HG03095 (cell line): Measurements from ENCODE around the gene ACHE.
"Not testable (repeated sequence)": the region's sequence is repeated elsewhere in the genome, so short reads cannot be mapped to it uniquely, and the experiment has no call there.

Experiments used
- ATAC-seq: cut with Tn5 transposase; IDR thresholded peaks from one replicate; pipeline ENCODE4 v1.9.1; 2021; ENCODE audit warnings: moderate library complexity; ENCODE audit not compliant: unreplicated experiment

ACHE gene

DNA sequence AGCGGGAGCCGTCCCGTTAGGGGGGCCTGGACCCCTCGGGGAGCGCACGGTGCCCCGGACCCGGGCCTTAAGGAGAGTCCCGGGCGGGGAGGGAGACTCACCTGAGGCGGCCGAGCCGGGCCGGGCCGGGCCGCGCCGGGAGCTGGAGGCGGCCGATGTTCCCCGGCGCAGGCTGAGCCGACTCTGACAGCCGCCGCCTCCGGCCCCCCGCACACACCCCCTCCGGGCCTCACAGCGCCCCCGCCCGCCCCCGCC, at the start of gene ACHE:
ACHE (minus strand) TSS at position 188 of the 255 bp plus-strand sequence. CDS start 1,656 bp downstream, outside the sequence.
- no peak for ATAC-seq

DNA sequence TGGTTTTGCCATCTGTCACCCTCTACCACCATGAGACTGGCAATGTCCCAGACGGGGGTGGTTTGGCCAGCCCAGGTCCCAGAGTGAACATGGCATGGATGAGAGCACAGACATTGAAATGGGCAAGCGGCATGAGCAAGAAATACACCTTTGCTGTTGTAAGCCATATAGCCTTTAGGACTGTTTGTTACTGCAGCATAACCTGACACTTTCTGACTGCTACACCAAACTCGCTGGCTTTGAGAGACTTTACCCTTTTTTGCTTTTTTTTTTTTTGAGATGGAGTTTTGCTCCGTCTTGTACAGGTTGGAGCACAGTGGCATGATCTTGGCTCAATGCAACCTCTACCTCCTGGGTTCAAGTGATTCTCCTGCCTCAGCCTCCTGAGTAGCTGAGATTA, 48.5 kb upstream of the ACHE start:
- ATAC-seq: no peak

DNA sequence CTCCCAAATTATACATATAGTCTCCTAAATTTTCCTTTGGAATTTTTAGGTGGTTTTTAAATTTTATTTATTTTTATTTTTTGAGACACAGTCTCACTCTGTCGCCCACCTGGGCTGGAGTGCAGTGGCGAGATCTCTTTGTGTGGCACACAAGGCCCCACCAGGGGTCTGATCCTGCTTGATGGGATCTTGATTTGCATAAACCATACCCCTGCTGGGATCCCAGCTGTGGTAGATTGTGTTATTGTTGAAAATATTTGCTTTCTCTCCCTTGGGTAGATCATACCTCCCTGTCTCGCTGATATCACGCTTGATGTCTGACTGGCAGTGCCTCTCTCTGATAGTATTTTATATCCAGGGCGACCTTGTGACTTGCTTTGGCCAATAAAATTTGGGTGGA, 48.0 kb upstream of the ACHE start:
- no peak for ATAC-seq

DNA sequence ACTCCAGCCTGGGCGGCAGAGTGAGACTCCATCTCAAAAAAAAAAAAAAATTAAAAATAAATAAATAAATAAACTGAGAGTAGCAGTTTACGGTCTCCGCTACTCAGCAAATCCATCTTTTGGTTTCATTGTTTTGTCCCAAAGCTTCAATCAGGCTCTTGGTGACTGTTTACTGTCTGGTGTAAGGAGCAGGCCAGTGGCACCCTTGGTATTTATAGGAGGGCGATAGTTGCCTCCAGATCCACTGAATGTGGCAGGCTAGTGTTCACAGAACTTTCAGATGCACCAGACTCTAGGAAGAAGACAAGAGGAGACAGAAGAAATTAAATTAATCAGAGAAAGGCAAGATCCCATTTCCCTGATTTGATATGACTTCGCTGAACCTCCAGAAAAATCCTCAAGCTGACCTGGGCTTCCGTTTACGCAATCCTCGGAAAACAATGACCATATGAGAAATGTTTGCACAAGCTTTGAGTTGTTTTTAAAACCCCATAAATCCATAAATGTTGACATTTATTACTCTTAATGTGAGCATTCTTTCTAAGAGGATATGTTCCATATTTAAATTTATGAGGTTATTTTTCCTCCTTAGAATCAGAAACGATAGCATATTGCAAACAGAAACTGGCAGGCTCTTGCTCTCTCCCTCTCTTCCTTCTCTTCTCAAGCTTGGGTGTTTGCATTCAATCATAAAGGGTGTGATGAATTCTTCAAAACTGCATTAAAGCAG, 46.5 kb upstream of the ACHE start:
- ATAC-seq: no peak

DNA sequence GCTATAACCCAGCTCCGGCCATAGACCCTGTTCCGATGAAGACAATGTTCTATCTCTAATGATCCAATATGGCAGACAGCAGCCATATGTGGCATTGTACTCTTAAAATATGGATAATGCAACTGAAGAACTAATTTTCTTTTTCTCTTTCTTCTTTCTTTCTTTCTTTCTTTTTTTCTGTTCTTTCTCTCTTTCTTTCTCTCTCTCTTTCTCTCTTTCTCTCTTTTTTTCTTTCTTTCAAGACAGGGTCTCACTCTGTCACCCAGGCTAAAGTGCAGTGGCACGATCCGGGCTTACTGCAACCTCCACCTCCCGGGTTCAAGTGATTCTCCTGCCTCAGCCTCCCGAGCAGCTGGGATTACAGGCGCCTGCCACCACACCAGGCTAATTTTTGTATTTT, 40.5 kb upstream of the ACHE start:
- ATAC-seq: not testable (repeated sequence)

DNA sequence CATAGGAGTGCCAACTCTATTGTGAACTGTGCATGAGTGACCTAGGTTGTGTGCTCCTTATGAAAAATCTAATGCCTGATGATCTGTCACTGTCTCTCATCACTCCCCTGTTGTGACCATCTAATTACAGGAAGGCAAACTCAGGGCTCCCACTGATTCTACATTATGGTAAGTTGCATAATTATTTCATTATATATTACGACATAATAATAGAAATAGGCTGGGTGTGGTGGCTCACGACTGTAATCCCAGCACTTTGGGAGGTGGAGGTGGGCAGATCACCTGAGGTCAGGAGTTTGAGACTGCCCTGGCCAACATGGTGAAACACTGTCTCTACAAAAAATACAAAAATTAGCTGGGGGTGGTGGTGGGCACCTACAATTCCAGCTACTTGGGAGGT, 39.7 kb upstream of the ACHE start:
- not testable (repeated sequence) for ATAC-seq

DNA sequence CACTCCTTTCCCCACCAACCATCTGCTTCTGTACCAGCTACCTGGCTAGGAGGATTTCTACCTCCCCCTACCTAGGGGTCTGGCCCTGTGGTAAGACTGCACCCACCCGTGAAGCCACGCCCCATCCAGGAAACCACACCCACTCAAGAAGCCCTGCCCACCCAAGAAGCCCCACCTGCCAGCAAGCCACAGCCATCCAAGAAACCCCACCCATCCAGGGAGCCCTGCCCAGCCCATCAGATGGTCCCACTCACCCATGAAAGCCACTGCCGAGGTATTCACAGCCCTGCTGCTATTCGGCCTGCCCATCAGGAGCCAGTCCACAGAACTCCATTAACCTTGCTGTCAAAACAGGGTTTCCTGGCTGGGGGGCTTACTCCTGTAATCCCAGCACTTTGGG, 38.0 kb upstream of the ACHE start:
- no peak for ATAC-seq

DNA sequence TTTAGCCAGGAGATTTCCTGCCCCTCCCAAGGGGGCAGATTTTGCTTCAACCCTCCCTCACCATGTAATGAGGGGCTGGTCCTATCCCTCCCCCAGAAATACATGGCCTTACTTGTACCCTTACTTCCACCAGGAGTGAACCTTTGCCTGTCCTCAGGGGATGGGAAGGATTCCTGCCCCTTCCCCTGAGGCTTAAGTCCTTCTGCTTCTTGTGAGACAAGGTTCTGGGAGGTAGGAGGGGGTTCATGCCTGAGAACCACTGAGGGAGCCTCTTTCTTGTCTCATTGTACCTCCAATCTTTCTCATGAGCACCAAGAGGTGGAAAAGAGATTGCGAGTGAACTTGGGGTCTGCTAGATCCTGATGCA, 34.1 kb upstream of the ACHE start:
- no peak for ATAC-seq

DNA sequence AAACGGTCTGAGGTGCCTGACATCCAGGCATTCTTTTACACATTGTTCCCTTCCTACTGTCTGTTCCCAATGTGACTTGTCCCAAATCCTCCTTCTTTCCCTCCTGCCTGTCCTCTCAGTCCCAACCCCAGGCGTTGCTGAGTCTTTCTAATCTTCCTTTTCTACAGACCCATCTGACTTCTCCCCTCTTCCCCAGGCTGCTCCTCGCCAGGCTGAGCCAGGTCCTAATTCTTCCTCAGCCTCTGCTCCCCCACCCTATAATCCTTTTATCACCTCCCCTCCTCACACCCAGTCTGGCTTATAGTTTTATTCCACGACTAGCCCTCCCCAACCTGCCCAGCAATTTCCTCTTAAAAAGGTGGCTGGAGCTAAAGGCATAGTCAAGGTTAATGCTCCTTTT, 27.9 kb upstream of the ACHE start:
- not testable (repeated sequence) for ATAC-seq

DNA sequence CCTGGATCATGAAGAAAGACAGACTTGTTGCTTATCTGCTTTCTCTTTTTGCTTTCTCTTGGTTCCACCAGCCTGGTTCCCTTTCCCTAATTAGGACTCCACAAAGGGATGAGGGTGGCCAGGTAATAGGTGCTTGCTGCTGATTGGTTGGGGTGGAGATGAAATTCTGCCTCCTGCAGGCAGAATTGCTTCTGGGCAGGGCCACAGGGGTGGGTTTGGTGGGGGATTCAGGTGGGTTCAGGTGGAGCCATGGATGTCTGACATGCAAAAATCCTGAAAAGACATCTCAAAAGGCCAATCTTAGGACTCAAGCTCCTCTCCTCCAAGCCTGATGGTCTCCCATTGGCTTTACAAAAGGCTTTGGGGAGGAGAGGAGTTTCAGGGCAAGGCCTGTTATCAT, 25.4 kb upstream of the ACHE start:
- ATAC-seq: no peak

DNA sequence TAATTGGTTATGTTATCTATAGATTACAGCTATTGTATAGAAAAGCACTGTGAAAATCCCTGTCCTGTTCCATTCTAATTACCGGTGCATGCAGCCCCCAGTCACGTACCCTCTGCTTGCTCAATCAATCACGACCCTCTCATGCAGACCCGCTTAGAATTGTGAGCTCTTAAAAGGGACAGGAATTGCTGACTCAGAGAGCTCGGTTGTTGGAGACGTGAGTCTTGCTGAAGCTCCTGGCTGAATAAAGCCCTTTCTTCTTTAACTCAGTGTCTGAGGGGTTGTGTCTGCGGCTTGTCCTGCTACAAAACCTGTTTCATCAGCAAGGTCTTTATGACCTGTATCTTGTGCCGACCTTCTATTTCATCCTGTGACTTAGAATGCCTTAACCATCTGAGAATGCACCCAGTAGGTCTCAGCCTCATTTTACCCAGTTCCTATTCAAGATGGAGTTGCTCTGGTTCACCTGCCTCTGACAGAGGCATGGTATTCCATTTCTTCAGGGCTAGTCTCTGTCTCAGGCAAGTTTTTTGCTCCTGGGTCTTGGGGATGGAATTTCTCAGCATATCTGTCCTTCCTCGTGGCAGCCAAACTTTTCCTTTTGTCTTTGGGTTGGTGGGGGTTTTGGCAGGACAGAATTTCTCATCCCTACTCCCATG, 24.2 kb upstream of the ACHE start:
- not testable (repeated sequence) for ATAC-seq

DNA sequence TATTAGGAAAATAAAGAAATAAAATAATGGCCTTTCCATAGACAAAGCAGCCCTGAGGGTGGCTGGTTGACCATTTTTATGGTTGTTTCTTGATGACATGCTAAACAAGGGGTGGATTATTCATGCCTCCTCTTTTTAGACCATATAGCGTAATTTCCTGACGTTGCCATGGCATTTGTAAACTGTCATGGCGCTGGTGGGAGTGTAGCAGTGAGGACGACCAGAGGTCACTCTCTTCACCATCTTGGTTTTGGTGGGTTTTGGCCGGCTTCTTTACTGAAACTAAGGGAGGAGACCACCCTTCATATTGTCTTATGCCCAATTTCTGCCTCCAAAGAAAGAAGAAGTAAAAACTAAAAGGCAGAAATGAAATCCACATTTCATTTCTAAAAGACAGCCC, 23.6 kb upstream of the ACHE start:
- not testable (repeated sequence) for ATAC-seq

DNA sequence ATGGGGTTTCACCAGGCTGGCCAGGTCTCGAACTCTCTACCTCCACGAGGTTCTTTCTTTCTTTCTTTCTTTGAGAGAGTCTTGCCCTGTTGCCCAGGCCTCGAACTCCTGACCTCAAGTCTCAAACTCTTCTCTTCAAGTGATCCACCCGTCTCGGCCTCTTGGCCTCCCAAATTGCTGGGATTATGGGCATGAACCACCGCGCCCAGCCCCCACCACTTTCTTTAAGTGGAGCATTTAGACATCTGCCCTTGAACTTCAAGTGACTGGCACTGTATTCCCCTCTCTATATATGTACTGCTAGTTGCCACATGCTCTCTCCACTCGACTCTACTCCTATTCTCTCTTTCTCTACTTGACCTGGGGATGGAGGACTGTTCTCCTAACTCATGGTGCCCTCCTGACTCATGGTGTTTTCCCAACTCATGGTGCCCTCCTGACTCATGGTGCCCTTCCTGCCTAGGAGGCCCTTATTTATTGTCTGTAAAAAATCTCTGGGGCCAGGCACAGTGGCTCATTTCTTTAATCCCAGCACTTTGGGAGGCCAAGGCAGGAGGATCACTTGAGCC, 19.3 kb upstream of the ACHE start:
- ATAC-seq: no peak

DNA sequence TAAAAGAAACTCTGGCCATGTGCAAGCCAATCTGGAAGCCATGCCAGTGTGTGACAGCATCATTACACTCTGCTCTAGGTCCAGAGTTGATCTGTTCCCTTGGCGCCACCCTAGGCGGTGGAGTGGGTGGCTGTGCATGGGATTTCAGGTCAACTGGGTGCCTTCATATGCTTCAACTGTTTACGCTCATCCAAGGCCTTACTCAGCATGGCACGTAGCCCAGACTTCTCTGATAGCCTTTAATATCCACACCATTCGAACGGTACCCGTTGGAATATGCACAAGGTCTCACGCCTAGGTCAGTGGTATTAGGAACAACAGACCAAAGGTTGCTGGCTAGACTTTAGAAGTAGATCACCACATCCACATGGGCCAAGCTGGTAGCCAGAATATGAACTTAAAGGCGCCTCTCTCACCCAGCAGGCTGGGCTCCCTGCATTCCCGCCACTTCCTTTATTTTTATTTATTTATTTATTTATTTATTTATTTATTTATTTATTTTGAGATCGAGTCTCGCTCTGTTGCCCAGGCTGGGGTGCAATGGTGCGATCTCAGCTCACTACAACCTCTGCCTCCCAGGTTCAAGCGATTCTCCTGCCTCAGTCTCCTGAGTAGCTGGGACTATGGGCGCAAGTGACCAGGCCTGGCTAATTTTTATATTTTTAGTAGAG, 18.7 kb upstream of the ACHE start:
- ATAC-seq: no peak

DNA sequence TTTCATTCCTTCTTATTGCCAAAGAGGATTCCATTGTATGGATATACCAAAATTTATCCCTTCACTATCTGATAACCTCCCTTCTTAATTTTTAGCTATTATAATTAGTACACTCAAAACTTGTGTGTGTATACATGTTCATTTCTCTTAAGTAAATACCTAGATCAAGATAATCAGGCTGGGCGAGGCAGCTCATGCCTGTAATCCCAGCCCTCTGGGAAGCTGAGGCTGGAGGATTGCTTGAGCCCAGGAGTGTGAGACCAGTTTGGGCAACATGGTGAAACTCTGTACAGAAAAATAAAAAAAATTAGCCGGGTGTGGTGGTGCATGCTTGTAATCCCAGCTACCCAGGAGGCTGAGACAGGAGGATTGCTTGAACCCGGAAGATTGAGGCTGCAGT, 15.8 kb upstream of the ACHE start:
- no peak for ATAC-seq

DNA sequence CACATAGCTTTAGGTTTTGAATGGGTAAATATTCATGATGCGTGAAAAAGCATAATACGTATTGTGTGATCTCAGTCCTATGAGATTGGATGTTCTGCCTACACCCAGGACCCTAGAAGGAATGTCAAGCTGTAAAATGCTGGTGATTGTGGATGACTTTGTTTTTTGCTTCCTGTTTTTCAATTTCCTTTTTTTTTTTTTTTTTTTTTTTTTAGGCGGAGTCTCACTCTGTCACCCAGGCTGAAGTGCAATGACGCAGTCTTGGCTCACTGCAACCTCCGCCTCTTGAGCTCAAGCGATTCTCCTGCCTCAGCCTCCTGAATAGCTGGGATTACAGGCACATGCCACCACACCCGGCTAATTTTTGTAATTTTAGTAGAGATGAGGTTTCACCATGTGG, 14.8 kb upstream of the ACHE start:
- not testable (repeated sequence) for ATAC-seq

DNA sequence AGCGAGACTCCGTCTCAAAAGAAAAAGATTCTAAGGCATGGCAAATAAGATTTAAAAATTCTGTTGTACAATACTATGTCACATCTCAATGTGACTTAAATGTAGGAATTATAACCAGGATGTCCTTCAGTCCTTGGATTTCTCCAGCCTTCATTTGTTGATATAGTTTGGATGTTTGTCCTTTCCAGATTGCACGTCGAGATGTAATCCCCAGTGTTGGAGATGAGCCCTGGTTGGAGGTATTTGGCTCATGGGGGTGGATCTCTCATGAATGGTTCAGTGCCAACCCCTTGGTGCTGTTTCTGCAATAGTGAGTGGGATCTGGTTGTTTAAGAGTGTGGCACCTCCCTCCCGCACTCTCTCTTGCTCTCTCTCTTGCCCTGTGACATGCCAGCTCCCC, 12.8 kb upstream of the ACHE start:
- no peak for ATAC-seq

DNA sequence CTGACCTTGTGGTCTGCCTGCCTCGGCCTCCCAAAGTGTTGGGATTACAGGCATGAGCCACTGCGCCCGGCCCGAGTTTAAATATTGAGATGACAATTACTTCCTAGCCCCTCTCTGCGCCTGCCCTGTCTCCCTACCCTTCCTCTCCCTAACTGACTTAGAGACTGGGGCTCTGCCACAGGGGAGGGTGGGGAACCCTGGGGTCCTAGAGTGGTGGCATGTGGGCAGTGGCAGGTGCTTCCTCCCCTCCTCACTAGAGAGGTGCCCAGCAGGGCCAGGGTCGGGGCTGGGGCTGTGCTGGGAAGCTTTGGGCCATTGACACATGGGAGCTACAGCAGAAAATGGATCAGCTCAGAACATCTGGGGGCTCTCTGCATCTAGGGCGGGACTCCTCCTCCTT, 7.0 kb upstream of the ACHE start:
- ATAC-seq: no peak

DNA sequence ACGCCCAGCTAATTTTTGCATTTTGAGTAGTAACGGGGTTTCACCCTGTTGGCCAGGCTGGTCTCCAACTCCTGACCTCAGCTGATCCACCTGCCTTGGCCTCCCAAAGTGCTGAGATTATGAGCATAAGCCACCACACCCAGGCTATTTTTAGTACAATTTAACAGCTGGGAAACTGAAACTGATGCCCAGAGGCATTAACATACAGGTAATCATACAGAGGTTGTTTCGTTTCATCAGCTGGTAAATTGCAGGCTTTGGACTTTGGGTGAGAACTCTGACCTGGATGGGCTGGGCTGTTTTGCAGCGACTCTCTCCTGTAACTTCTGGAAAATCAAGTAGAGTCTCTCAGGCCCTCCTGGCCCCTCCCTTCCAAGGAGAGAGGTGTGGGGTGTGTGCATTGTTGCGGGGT, 6.2 kb upstream of the ACHE start:
- no peak for ATAC-seq

DNA sequence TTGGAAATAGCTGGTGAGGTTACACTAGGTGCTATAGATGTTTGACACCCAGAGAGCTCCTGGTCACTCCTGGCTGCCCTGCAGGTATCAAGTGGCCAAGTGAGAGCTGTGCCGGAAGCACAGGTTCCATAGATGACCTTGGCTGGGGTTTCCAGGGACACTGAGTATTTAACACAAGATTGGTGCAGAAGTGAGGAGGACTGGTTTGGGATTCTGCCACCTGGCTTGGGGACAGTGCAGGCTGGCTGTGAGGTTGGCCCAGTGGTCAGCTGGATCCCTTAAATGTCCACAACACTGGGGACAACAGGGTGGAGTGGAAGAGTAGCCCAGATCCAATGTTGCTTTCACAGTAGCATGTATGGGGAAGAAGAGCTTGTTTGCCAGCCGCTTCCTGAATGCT, 5.3 kb upstream of the ACHE start:
- no peak for ATAC-seq

DNA sequence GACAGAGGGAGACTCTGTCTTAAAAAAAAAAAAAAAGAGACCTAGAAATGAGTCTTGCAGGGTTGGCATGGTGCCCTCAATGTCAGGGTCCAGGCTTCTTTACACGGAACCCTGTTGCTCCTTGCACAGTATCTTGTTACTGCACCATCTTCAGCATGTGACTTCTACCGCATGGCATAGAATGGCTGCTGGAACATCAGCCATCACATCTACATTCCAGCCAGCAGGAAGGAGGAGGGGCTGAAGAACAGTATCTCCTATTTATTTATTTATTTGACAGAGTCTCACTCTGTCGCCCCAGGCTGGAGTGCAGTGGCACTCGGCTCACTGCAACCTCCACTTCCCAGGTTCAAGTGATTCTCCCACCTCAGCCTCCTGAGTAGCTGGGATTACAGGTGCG, 3.7 kb upstream of the ACHE start:
- ATAC-seq: no peak

DNA sequence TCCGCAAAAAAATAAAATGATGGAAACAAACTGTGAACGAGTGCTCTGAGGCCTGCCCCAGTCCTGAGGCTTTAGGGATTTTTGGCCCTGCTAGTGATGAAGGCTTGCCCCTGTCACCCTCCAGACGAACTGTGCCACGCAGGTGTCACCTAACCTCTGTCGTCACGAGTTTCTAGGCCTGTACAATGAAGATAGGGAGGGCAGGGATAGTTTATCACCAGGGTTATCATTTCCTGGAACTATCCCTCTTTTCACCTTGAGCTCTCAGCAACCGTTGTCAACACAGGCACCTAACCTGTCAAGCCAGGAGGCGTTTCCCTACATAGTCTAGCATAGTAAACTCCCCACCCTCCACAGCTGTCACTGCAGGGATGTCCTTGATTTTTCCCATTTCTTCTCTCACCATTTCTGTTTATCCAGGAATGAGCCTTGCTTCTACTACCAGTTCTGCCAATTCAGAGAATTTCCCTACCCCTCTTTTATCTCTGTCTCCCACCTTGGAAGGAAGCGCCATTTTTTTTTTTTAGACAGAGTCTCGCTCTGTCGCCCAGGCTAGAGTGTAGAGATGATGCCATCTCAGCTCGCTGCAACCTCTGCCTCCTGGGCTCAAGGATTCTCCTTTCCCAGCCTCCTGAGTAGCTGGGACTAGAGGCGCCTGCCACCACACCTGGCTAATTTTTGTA, 2.2 kb upstream of the ACHE start:
- no peak for ATAC-seq
